HepG2 (cell line): ENCODE data around the gene LIMS2. TPM values are rescaled to one million over a fixed set of nuclear protein-coding genes. Genes with fewer than 3 reads are reported as not detected.

Experiments used
- ATF7 ChIP-seq, 2 experiments: fragments of 450-650 bp in 1 of 2; sonication (generic) in 1 of 2; formaldehyde crosslinking in 1 of 2; IDR thresholded peaks; 2 replicates each; pipeline versions ENCODE4 v1.4.0 to v1.6.1; 2016 to 2020; ENCODE audit warnings: antibody characterized with exemption in 1 of 2, mild to moderate bottlenecking in 1 of 2, missing genetic modification reagents in 1 of 2
- GABPB1 ChIP-seq: IDR thresholded peaks from 2 replicates; pipeline ENCODE4 v1.6.1; 2016; ENCODE audit warnings: mild to moderate bottlenecking, missing genetic modification reagents, moderate library complexity, missing compliant biosample characterization
- HOMEZ ChIP-seq: IDR thresholded peaks from 2 replicates; pipeline ENCODE4 v1.6.1; 2016; ENCODE audit warnings: low read depth
- JUNB ChIP-seq: sonication (generic); formaldehyde crosslinking; IDR thresholded peaks from 2 replicates; pipeline ENCODE4 v1.8.0; 2022; ENCODE audit warnings: missing genetic modification reagents, mild to moderate bottlenecking, borderline replicate concordance
- KDM5A ChIP-seq: fragments of 200-600 bp; sonication (generic); IDR thresholded peaks from 2 replicates; pipeline ENCODE4 v1.7.0; 2018; ENCODE audit warnings: antibody characterized with exemption, mild to moderate bottlenecking, low read length, borderline replicate concordance
- KMT2B ChIP-seq: IDR thresholded peaks from 2 replicates; pipeline ENCODE4 v1.6.1; 2016; ENCODE audit warnings: missing genetic modification reagents, missing compliant biosample characterization
- NFATC3 ChIP-seq: sonication (generic); formaldehyde crosslinking; IDR thresholded peaks from 2 replicates; pipeline ENCODE4 v1.5.1; 2020; ENCODE audit warnings: mild to moderate bottlenecking, missing genetic modification reagents
- NFE2L2 ChIP-seq: fragments of 150-350 bp; IDR thresholded peaks from 2 replicates; pipeline ENCODE4 v1.6.1; 2014; ENCODE audit warnings: low read length
- NFKBIZ ChIP-seq: IDR thresholded peaks from 2 replicates; pipeline ENCODE4 v1.6.1; 2018; ENCODE audit warnings: missing genetic modification reagents, missing compliant biosample characterization
- NR2F1 ChIP-seq, 2 experiments: fragments of 450-650 bp in 1 of 2; formaldehyde crosslinking in 1 of 2; IDR thresholded peaks; 2 replicates each; pipeline versions ENCODE4 v1.5.0 to v1.6.1; 2016 to 2020; ENCODE audit warnings: mild to moderate bottlenecking in 1 of 2, missing compliant biosample characterization in 1 of 2, missing genetic modification reagents in 1 of 2, moderate library complexity in 1 of 2
- SETDB1 ChIP-seq: sonication (generic); formaldehyde crosslinking; IDR thresholded peaks from 2 replicates; pipeline ENCODE4 v1.5.1; 2020; ENCODE audit warnings: missing genetic modification reagents, mild to moderate bottlenecking, borderline replicate concordance
- SIN3B ChIP-seq: fragments of 150-350 bp; IDR thresholded peaks from 2 replicates; pipeline ENCODE4 v1.6.1; 2014; ENCODE audit warnings: low read length
- SRSF1 ChIP-seq: fragments of 200-400 bp; formaldehyde crosslinking; optimal IDR thresholded peaks from 2 replicates; pipeline ENCODE3; 2017; ENCODE audit warnings: mild to moderate bottlenecking, low read depth, low read length, moderate library complexity
- TEAD2 ChIP-seq: sonication (generic); formaldehyde crosslinking; IDR thresholded peaks from 2 replicates; pipeline ENCODE4 v1.9.0; 2021; ENCODE audit warnings: missing genetic modification reagents
- ZBTB10 ChIP-seq: sonication (generic); formaldehyde crosslinking; IDR thresholded peaks from 2 replicates; pipeline ENCODE4 v1.4.0; 2020; ENCODE audit warnings: missing genetic modification reagents, borderline replicate concordance
- ZNF343 ChIP-seq: sonication (generic); formaldehyde crosslinking; IDR thresholded peaks from 2 replicates; pipeline ENCODE4 v1.4.0; 2020; ENCODE audit warnings: mild to moderate bottlenecking, missing genetic modification reagents
- ZNF431 ChIP-seq: sonication (generic); formaldehyde crosslinking; IDR thresholded peaks from 2 replicates; pipeline ENCODE4 v1.9.0; 2022; ENCODE audit warnings: missing genetic modification reagents, low read depth, mild to moderate bottlenecking, borderline replicate concordance
- polyA plus RNA-seq, 8 experiments: library from polyadenylated mRNA; depleted of rRNA in 3 of 8; stranded (reverse) in 7 of 8; unstranded in 1 of 8; fragments of >200 nt; fragmentation: Illumina TruSeq in 4 of 8; extraction: Trizol in 4 of 8; gene quantifications; 2 replicates each; pipeline versions ENCODE4 v1.2.1 to v1.2.3, GENCODE V29; 2011 to 2016; ENCODE audit warnings: low read depth in 4 of 8, missing spikeins in 1 of 8, mixed read lengths in 1 of 8; ENCODE audit not compliant: insufficient read depth in 1 of 8
- total RNA-seq, 5 experiments: library from RNA; depleted of rRNA; stranded (reverse); fragments of >200 nt; fragmentation: Illumina TruSeq; extraction: Trizol; gene quantifications; 2 replicates each; pipeline ENCODE4 v1.2.3, GENCODE V29; 2016; ENCODE audit warnings: low read depth in 1 of 5
- TF ChIP-seq, protein P1 (sequence below): sonication (generic); formaldehyde crosslinking; IDR thresholded peaks from 2 replicates; pipeline ENCODE4 v1.4.0; 2020; ENCODE audit warnings: missing genetic modification reagents
- TF ChIP-seq, protein P2 (sequence below): sonication (generic); formaldehyde crosslinking; IDR thresholded peaks from 2 replicates; pipeline ENCODE4 v1.5.0; 2020; ENCODE audit warnings: mild to moderate bottlenecking, missing genetic modification reagents, moderate library complexity

Gene LIMS2
- total and polyA plus RNA-seq, 2 of the 13 experiments (the other 11 are each of a cell fraction or from before 2014, with no cell fraction given) = 1.0 to 1.9 TPM

- TF ChIP-seq ZBTB10 (CRISPR knock-in tag) (no peak), SETDB1 (CRISPR knock-in tag) (no peak), KDM5A (no peak), SRSF1 (no peak), ZNF343 (CRISPR knock-in tag) (peak; percentile 50; the same call in 1 of the 2 replicates), NR2F1 (CRISPR knock-in tag; IDR thresholded peaks at IDR 0.05) (no peak), GABPB1 (CRISPR knock-in tag) (no peak), KMT2B (no peak), JUNB (CRISPR knock-in tag) (no peak), NFATC3 (CRISPR knock-in tag) (no peak), TEAD2 (no peak), ZNF431 (0 out of 2 replicates have a peak, but pooled peaks have one; percentile 28), ATF7 (IDR thresholded peaks at IDR 0.05) (no peak), ATF7 (CRISPR knock-in tag; IDR thresholded peaks at IDR 0.05) (no peak), NFE2L2 (no peak), SIN3B (no peak), HOMEZ (no peak), NFKBIZ (CRISPR knock-in tag) (0 out of 2 replicates have a peak, but pooled peaks have one; percentile 40)
- TF ChIP-seq, protein P1, sequence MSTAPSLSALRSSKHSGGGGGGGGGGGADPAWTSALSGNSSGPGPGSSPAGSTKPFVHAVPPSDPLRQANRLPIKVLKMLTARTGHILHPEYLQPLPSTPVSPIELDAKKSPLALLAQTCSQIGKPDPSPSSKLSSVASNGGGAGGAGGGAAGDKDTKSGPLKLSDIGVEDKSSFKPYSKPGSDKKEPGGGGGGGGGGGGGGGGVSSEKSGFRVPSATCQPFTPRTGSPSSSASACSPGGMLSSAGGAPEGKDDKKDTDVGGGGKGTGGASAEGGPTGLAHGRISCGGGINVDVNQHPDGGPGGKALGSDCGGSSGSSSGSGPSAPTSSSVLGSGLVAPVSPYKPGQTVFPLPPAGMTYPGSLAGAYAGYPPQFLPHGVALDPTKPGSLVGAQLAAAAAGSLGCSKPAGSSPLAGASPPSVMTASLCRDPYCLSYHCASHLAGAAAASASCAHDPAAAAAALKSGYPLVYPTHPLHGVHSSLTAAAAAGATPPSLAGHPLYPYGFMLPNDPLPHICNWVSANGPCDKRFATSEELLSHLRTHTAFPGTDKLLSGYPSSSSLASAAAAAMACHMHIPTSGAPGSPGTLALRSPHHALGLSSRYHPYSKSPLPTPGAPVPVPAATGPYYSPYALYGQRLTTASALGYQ (CRISPR knock-in tag) = no peak
- TF ChIP-seq, protein P2, sequence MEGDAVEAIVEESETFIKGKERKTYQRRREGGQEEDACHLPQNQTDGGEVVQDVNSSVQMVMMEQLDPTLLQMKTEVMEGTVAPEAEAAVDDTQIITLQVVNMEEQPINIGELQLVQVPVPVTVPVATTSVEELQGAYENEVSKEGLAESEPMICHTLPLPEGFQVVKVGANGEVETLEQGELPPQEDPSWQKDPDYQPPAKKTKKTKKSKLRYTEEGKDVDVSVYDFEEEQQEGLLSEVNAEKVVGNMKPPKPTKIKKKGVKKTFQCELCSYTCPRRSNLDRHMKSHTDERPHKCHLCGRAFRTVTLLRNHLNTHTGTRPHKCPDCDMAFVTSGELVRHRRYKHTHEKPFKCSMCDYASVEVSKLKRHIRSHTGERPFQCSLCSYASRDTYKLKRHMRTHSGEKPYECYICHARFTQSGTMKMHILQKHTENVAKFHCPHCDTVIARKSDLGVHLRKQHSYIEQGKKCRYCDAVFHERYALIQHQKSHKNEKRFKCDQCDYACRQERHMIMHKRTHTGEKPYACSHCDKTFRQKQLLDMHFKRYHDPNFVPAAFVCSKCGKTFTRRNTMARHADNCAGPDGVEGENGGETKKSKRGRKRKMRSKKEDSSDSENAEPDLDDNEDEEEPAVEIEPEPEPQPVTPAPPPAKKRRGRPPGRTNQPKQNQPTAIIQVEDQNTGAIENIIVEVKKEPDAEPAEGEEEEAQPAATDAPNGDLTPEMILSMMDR (CRISPR knock-in tag) = peak; percentile 100
Measured at GRCh38 chr2:127591221-127591923, 84.0 kb downstream of the LIMS2 start (continued).
